HepG2 (cell line): ENCODE measurements around the gene SLC25A20. TPM values are rescaled to one million over a fixed set of nuclear protein-coding genes. Genes with fewer than 3 reads are reported as not detected.

Experiments
- CBX1 ChIP-seq: IDR thresholded peaks from one replicate; pipeline ENCODE4 v1.6.1; 2016; ENCODE audit warnings: antibody characterized with exemption, low read depth
- FIP1L1 ChIP-seq: fragments of 200-400 bp; formaldehyde crosslinking; IDR thresholded peaks from 2 replicates; pipeline ENCODE4 v1.6.1; 2018; ENCODE audit warnings: low read depth, mild to moderate bottlenecking, low read length, moderate library complexity, borderline replicate concordance; ENCODE audit not compliant: insufficient read depth
- HOXA5 ChIP-seq: sonication (generic); formaldehyde crosslinking; IDR thresholded peaks from 2 replicates; pipeline ENCODE4 v1.4.0; 2020; ENCODE audit warnings: missing genetic modification reagents
- KLF13 ChIP-seq: sonication (generic); formaldehyde crosslinking; IDR thresholded peaks from 2 replicates; pipeline ENCODE4 v1.4.0; 2020; ENCODE audit warnings: mild to moderate bottlenecking, missing genetic modification reagents
- LCORL ChIP-seq, 2 experiments: fragments of 450-650 bp in 1 of 2; sonication (generic) in 1 of 2; formaldehyde crosslinking in 1 of 2; IDR thresholded peaks; 2 replicates each; pipeline versions ENCODE4 v1.5.0 to v1.6.1; 2017 to 2020; ENCODE audit warnings: antibody characterized with exemption in 1 of 2, missing genetic modification reagents in 1 of 2
- NR3C1 ChIP-seq: sonication (generic); formaldehyde crosslinking; IDR thresholded peaks from 2 replicates; pipeline ENCODE4 v1.4.0; 2020; ENCODE audit warnings: missing genetic modification reagents
- PCBP2 ChIP-seq: fragments of 200-400 bp; formaldehyde crosslinking; optimal IDR thresholded peaks from 2 replicates; pipeline ENCODE3; 2018; ENCODE audit warnings: low read length, low read depth; ENCODE audit not compliant: poor library complexity, severe bottlenecking
- PITX1 ChIP-seq: sonication (generic); formaldehyde crosslinking; IDR thresholded peaks from 2 replicates; pipeline ENCODE4 v1.5.1; 2020; ENCODE audit warnings: mild to moderate bottlenecking, missing genetic modification reagents
- POLR2AphosphoS5 ChIP-seq: IDR thresholded peaks from 2 replicates; pipeline ENCODE4 v1.6.1; 2012; ENCODE audit warnings: low read depth, low read length
- SAP130 ChIP-seq: IDR thresholded peaks from 2 replicates; pipeline ENCODE4 v1.6.1; 2016; ENCODE audit warnings: low read depth
- SOX6 ChIP-seq, 2 experiments: fragments of 450-650 bp in 1 of 2; sonication (generic) in 1 of 2; formaldehyde crosslinking in 1 of 2; IDR thresholded peaks; 2 replicates each; pipeline versions ENCODE4 v1.4.0 to v1.6.1; 2017 to 2020; ENCODE audit warnings: antibody characterized with exemption in 1 of 2, mild to moderate bottlenecking in 1 of 2, missing genetic modification reagents in 1 of 2
- TCF12 ChIP-seq, 2 experiments: fragments of 450-650 bp in 1 of 2; sonication (generic) in 1 of 2; formaldehyde crosslinking in 1 of 2; IDR thresholded peaks; 2 replicates each; pipeline versions ENCODE4 v1.6.1 to v1.8.0; 2017 to 2022; ENCODE audit warnings: antibody characterized with exemption in 1 of 2, mild to moderate bottlenecking in 1 of 2, missing genetic modification reagents in 1 of 2, moderate library complexity in 1 of 2
- XBP1 ChIP-seq: sonication (generic); formaldehyde crosslinking; IDR thresholded peaks from 2 replicates; pipeline ENCODE4 v1.5.0; 2020; ENCODE audit warnings: missing genetic modification reagents
- ZBTB14 ChIP-seq: sonication (generic); formaldehyde crosslinking; IDR thresholded peaks from 2 replicates; pipeline ENCODE4 v1.4.0; 2020; ENCODE audit warnings: missing genetic modification reagents
- ZBTB39 ChIP-seq: sonication (generic); formaldehyde crosslinking; IDR thresholded peaks from 2 replicates; pipeline ENCODE4 v1.5.0; 2020; ENCODE audit warnings: missing genetic modification reagents
- ZMAT3 ChIP-seq: sonication (generic); formaldehyde crosslinking; conservative IDR thresholded peaks from 2 replicates; pipeline ENCODE4 v1.7.0; 2021; ENCODE audit warnings: missing genetic modification reagents
- ZNF263 ChIP-seq: sonication (generic); formaldehyde crosslinking; IDR thresholded peaks from 2 replicates; pipeline ENCODE4 v1.4.0; 2020; ENCODE audit warnings: missing genetic modification reagents
- ZNF274 ChIP-seq: sonication (generic); formaldehyde crosslinking; IDR thresholded peaks from 2 replicates; pipeline ENCODE4 v1.5.1; 2020; ENCODE audit warnings: mild to moderate bottlenecking, missing genetic modification reagents
- ZNF629 ChIP-seq: sonication (generic); formaldehyde crosslinking; conservative IDR thresholded peaks from 2 replicates; pipeline ENCODE4 v1.5.0; 2020; ENCODE audit warnings: missing genetic modification reagents
- ZNF672 ChIP-seq: sonication (generic); formaldehyde crosslinking; IDR thresholded peaks from 2 replicates; pipeline ENCODE4 v1.8.1; 2022; ENCODE audit warnings: missing genetic modification reagents
- ZNF772 ChIP-seq: sonication (generic); formaldehyde crosslinking; IDR thresholded peaks from 2 replicates; pipeline ENCODE4 v1.5.0; 2020; ENCODE audit warnings: mild to moderate bottlenecking, missing genetic modification reagents
- ZNF776 ChIP-seq: sonication (generic); formaldehyde crosslinking; IDR thresholded peaks from 2 replicates; pipeline ENCODE4 v1.4.0; 2020; ENCODE audit warnings: mild to moderate bottlenecking, missing genetic modification reagents
- ZNF879 ChIP-seq: sonication (generic); formaldehyde crosslinking; IDR thresholded peaks from 2 replicates; pipeline ENCODE4 v1.8.1; 2023; ENCODE audit warnings: missing genetic modification reagents
- polyA plus RNA-seq, 8 experiments: library from polyadenylated mRNA; depleted of rRNA in 3 of 8; stranded (reverse) in 7 of 8; unstranded in 1 of 8; fragments of >200 nt; fragmentation: Illumina TruSeq in 4 of 8; extraction: Trizol in 4 of 8; gene quantifications; 2 replicates each; pipeline versions ENCODE4 v1.2.1 to v1.2.3, GENCODE V29; 2011 to 2016; ENCODE audit warnings: low read depth in 4 of 8, missing spikeins in 1 of 8, mixed read lengths in 1 of 8; ENCODE audit not compliant: insufficient read depth in 1 of 8
- total RNA-seq, 5 experiments: library from RNA; depleted of rRNA; stranded (reverse); fragments of >200 nt; fragmentation: Illumina TruSeq; extraction: Trizol; gene quantifications; 2 replicates each; pipeline ENCODE4 v1.2.3, GENCODE V29; 2016; ENCODE audit warnings: low read depth in 1 of 5
- TF ChIP-seq, protein P1 (sequence below): sonication (generic); formaldehyde crosslinking; IDR thresholded peaks from 2 replicates; pipeline ENCODE4; 2020; ENCODE audit warnings: missing genetic modification reagents, mild to moderate bottlenecking, borderline replicate concordance

The SLC25A20 gene
- total and polyA plus RNA-seq, 2 of the 13 experiments (the other 11 are each of a cell fraction or from before 2014, with no cell fraction given) = 21.1 to 26.6 TPM

DNA sequence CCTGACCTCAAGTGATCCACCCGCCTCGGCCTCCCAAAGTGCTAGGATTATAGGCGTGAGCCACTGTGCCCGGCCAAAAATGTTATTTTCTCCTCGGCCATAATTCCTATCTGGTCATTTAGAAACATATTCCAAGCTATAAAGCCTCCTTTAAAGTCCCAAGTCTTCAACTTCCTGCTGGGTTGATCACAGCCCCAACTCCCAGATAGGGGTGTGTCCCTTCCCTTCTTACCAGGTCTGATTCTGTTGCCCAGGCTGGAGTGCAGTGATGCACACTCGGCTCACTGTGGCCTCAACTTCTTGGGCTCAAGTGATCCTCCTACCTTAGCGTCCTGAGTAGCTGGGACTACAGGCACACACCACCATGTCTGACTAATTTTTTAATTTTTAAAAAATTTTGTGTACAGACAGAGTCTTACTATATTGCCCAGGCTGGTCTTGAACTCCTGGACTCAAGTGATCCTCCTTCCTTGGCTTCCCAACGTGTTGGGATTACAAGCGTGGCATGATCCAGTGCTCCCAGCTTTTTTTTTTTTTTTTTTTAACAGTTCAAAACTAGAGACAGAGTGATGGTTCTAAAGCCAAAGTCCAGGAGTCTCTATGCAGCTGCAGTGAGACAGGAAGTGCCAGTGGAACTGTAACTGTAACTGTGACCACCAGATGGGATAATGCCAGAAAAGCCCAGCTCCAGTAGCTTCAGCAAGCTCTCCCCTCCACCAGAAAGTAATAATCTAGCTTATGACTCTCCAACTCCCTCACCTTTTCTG, 42.8 kb downstream of the SLC25A20 start (continued):
- TF ChIP-seq ZBTB39 (CRISPR knock-in tag) = no peak
- TF ChIP-seq LCORL (IDR thresholded peaks at IDR 0.05) = no peak
- peak; percentile 50; the same call in 1 of the 2 replicates for TF ChIP-seq LCORL (CRISPR knock-in tag; IDR thresholded peaks at IDR 0.05)
- TF ChIP-seq SOX6 (IDR thresholded peaks at IDR 0.05) = no peak
- peak; percentile 56 for TF ChIP-seq SOX6 (CRISPR knock-in tag; IDR thresholded peaks at IDR 0.05)
- no peak for TF ChIP-seq TCF12 (IDR thresholded peaks at IDR 0.05)
- TF ChIP-seq TCF12 (CRISPR knock-in tag; IDR thresholded peaks at IDR 0.05) = peak; percentile 69; the same call in 1 of the 2 replicates
- no peak for TF ChIP-seq FIP1L1
- TF ChIP-seq ZNF274 = no peak
- no peak for TF ChIP-seq ZNF772 (CRISPR knock-in tag)
- no peak for TF ChIP-seq ZNF672
- TF ChIP-seq PCBP2 = no peak
- TF ChIP-seq ZMAT3 = no peak
- TF ChIP-seq ZNF879 = no peak
- no peak for TF ChIP-seq PITX1 (CRISPR knock-in tag)
- no peak for TF ChIP-seq CBX1
- 0 out of 2 replicates have a peak, but pooled peaks have one; percentile 13 for TF ChIP-seq ZNF629 (CRISPR knock-in tag)
- TF ChIP-seq, protein P1, sequence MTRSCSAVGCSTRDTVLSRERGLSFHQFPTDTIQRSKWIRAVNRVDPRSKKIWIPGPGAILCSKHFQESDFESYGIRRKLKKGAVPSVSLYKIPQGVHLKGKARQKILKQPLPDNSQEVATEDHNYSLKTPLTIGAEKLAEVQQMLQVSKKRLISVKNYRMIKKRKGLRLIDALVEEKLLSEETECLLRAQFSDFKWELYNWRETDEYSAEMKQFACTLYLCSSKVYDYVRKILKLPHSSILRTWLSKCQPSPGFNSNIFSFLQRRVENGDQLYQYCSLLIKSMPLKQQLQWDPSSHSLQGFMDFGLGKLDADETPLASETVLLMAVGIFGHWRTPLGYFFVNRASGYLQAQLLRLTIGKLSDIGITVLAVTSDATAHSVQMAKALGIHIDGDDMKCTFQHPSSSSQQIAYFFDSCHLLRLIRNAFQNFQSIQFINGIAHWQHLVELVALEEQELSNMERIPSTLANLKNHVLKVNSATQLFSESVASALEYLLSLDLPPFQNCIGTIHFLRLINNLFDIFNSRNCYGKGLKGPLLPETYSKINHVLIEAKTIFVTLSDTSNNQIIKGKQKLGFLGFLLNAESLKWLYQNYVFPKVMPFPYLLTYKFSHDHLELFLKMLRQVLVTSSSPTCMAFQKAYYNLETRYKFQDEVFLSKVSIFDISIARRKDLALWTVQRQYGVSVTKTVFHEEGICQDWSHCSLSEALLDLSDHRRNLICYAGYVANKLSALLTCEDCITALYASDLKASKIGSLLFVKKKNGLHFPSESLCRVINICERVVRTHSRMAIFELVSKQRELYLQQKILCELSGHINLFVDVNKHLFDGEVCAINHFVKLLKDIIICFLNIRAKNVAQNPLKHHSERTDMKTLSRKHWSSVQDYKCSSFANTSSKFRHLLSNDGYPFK (CRISPR knock-in tag) = no peak
- 0 out of 2 replicates have a peak, but pooled peaks have one; percentile 32 for TF ChIP-seq ZNF776 (CRISPR knock-in tag)
- TF ChIP-seq HOXA5 = no peak
- no peak for TF ChIP-seq KLF13
- TF ChIP-seq ZNF263 (CRISPR knock-in tag) = peak; percentile 91
- TF ChIP-seq XBP1 (CRISPR knock-in tag) = no peak
- TF ChIP-seq SAP130 (CRISPR knock-in tag) = peak; percentile 72
- no peak for TF ChIP-seq ZBTB14 (CRISPR knock-in tag)
- TF ChIP-seq POLR2AphosphoS5 = peak; percentile 20; the same call in 1 of the 2 replicates
- TF ChIP-seq NR3C1 = no peak
